Endometrial microvascular endothelial cells (primary cell): Measurements from ENCODE around the gene IPO11. TPM values are rescaled to one million over a fixed set of nuclear protein-coding genes. Genes with fewer than 3 reads are reported as not detected.
"Not testable (repeated sequence)": the region's sequence is repeated elsewhere in the genome, so short reads cannot be mapped to it uniquely, and the experiment has no call there.

Experiments used
- in situ Hi-C: cut with HindIII; loops from 2 replicates; pipeline ENCODE4 v1.10.0; 2017; ENCODE audit warnings: low sequenced_read_pairs, low pct_unique_long_range_greater_than_20kb; ENCODE audit errors: inconsistent ontology term
- total RNA-seq: library from RNA; depleted of rRNA; stranded (reverse); fragments of >200 nt; gene quantifications from one replicate; pipeline ENCODE4 v1.2.3, GENCODE V29; 2015; ENCODE audit errors: inconsistent ontology term

IPO11 gene
- total RNA-seq, 1 donor from 2014 or later: 67.8 TPM

- in situ Hi-C loops: no loop called here
These were observed 90.0 kb downstream of the IPO11 start for GRCh38 chr5:62502456-62503101.

GRCh38 chr5:62504129-62504528 is 91.6 kb downstream of the IPO11 start:
- in situ Hi-C loops: no loop called here

GRCh38 chr5:62506659-62507460 is 94.3 kb downstream of the IPO11 start:
- in situ Hi-C loops: no loop called here

GRCh38 chr5:62508760-62509159 is 96.2 kb downstream of the IPO11 start:
- in situ Hi-C loops: not testable (repeated sequence)

- in situ Hi-C loops: no loop called here
These were observed 97.2 kb downstream of the IPO11 start for GRCh38 chr5:62509806-62510205.

GRCh38 chr5:62513085-62513484 is 100.5 kb downstream of the IPO11 start:
- in situ Hi-C loops: not testable (repeated sequence)

- in situ Hi-C loops: no loop called here
These were observed 102.1 kb downstream of the IPO11 start for GRCh38 chr5:62514510-62515119.

- in situ Hi-C loops: not testable (repeated sequence)
These were observed 108.2 kb downstream of the IPO11 start for GRCh38 chr5:62520812-62521211.

- in situ Hi-C loops: no loop called here
These were observed 108.8 kb downstream of the IPO11 start for GRCh38 chr5:62521319-62521718.

GRCh38 chr5:62522811-62523210 is 110.2 kb downstream of the IPO11 start:
- in situ Hi-C loops: no loop called here

- in situ Hi-C loops: no loop called here
These were observed 121.0 kb downstream of the IPO11 start for GRCh38 chr5:62533597-62533996.

GRCh38 chr5:62534461-62535236 is 122.1 kb downstream of the IPO11 start:
- in situ Hi-C loops: no loop called here

GRCh38 chr5:62536232-62536631 is 123.7 kb downstream of the IPO11 start:
- in situ Hi-C loops: no loop called here

GRCh38 chr5:62536783-62537182 is 124.2 kb downstream of the IPO11 start:
- in situ Hi-C loops: no loop called here

- in situ Hi-C loops: no loop called here
These were observed 125.7 kb downstream of the IPO11 start for GRCh38 chr5:62538017-62538942.

GRCh38 chr5:62542720-62543119 is 130.2 kb downstream of the IPO11 start:
- in situ Hi-C loops: no loop called here

- in situ Hi-C loops: no loop called here
These were observed 135.5 kb downstream of the IPO11 start for GRCh38 chr5:62547945-62548630.

- in situ Hi-C loops: no loop called here
These were observed 137.5 kb downstream of the IPO11 start for GRCh38 chr5:62550103-62550502.
